NCI-H1092 (cell line): ENCODE data around the gene PSMB2.
"Not testable (repeated sequence)": the region's sequence is repeated elsewhere in the genome, so short reads cannot be mapped to it uniquely, and the experiment has no call there.

Experiments
- DNase-seq: peaks from one replicate; lab custom pipeline; 2025; lab: John Stamatoyannopoulos, UW

The PSMB2 gene

GRCh38 chr1:35592991-35593769 is 48.1 kb downstream of the PSMB2 start:
- DNase-seq, result no peak

- no peak for DNase-seq
These were observed 50.1 kb downstream of the PSMB2 start for GRCh38 chr1:35591211-35591610.

- DNase-seq, result no peak
These were observed 50.8 kb downstream of the PSMB2 start for GRCh38 chr1:35590476-35591040.

GRCh38 chr1:35589516-35590427 is 51.6 kb downstream of the PSMB2 start:
- DNase-seq, result no peak

- DNase-seq, result no peak
These were observed 53.0 kb downstream of the PSMB2 start for GRCh38 chr1:35588197-35588910.

GRCh38 chr1:35587736-35588135 is 53.6 kb downstream of the PSMB2 start:
- DNase-seq, result no peak

- DNase-seq, result no peak
These were observed 54.5 kb downstream of the PSMB2 start for GRCh38 chr1:35586808-35587207.

GRCh38 chr1:35585805-35586204 is 55.5 kb downstream of the PSMB2 start:
- not testable (repeated sequence) for DNase-seq

- DNase-seq, result no peak
These were observed 56.0 kb downstream of the PSMB2 start for GRCh38 chr1:35585281-35585680.

GRCh38 chr1:35581621-35582020 is 59.7 kb downstream of the PSMB2 start:
- DNase-seq, result not testable (repeated sequence)

- DNase-seq, result no peak
These were observed 60.4 kb downstream of the PSMB2 start for GRCh38 chr1:35580949-35581388.

GRCh38 chr1:35577071-35577998 is 64.0 kb downstream of the PSMB2 start:
- DNase-seq, result no peak

- not testable (repeated sequence) for DNase-seq
These were observed 64.6 kb downstream of the PSMB2 start for GRCh38 chr1:35576766-35577070.

GRCh38 chr1:35576061-35576765 is 65.1 kb downstream of the PSMB2 start:
- DNase-seq, result no peak

GRCh38 chr1:35575416-35575958 is 65.8 kb downstream of the PSMB2 start:
- no peak for DNase-seq

- no peak for DNase-seq
These were observed 66.5 kb downstream of the PSMB2 start for GRCh38 chr1:35574655-35575415.

GRCh38 chr1:35574125-35574654 is 67.1 kb downstream of the PSMB2 start:
- no peak for DNase-seq

- peak; percentile 31 for DNase-seq
These were observed 67.9 kb downstream of the PSMB2 start, which contains the start of gene TFAP2E for GRCh38 chr1:35573198-35574124. Gene TFAP2E (plus strand): TSS chr1:35573314. CDS start chr1:35573578, 264 bp downstream.
